ENCODE measurements around the gene JCHAIN. TPM values are rescaled to one million over a fixed set of nuclear protein-coding genes. Genes with fewer than 3 reads are reported as not detected.

JCHAIN gene
- total and polyA plus RNA-seq, 9 of the 15 experiments (the other 6 are each of a cell fraction or from before 2014, with no cell fraction given) = 0.04 to 0.68 (median 0.26) TPM; not detected in 5

GRCh38 chr4:70714079-70714887 is 48.0 kb upstream of the JCHAIN start (continued):
- TF ChIP-seq MGA (IDR thresholded peaks at IDR 0.05) = peak; percentile 93
- TF ChIP-seq CLOCK (CRISPR knock-in tag; IDR thresholded peaks at IDR 0.05; ENCODE audit: borderline replicate concordance) = no peak
- TF ChIP-seq MEIS2 (IDR thresholded peaks at IDR 0.05; ENCODE audit: partially characterized antibody) = peak; percentile 61
- TF ChIP-seq GTF3C2 (IDR thresholded peaks at IDR 0.05; ENCODE audit: borderline replicate concordance, extremely low read depth, insufficient read length) = no peak
- peak; percentile 10; the same call in 1 of the 2 replicates for TF ChIP-seq NBN (IDR thresholded peaks at IDR 0.05; ENCODE audit: low read depth)
- TF ChIP-seq CEBPB (tag; IDR thresholded peaks at IDR 0.05) = peak; percentile 82
